H1 (cell line): ENCODE measurements around the gene NTRK2. TPM values are rescaled to one million over a fixed set of nuclear protein-coding genes. Genes with fewer than 3 reads are reported as not detected.
A peak's percentile ranks its signal among the peaks of the same experiment; 100 is the strongest.

ENCODE experiments used
- CHD1 ChIP-seq: IDR thresholded peaks from 2 replicates; pipeline ENCODE4 v1.6.1; 2012; ENCODE audit warnings: low read depth, low read length, improper control_type of control experiment
- EP300 ChIP-seq, 2 experiments: IDR thresholded peaks; 1 replicate in 1 of 2; 2 replicates in 1 of 2; pipeline ENCODE4 v1.6.1; 2011 to 2012; ENCODE audit warnings: low read depth in 2 of 2, low read length in 2 of 2, mild to moderate bottlenecking in 2 of 2, borderline replicate concordance in 1 of 2, inconsistent platforms in 1 of 2, moderate library complexity in 1 of 2
- JUND ChIP-seq: IDR thresholded peaks from 2 replicates; pipeline ENCODE4 v1.6.1; 2011; ENCODE audit warnings: mild to moderate bottlenecking, improper control_type of control experiment, low read length
- polyA plus RNA-seq, 7 experiments: library from polyadenylated mRNA; depleted of rRNA in 3 of 7; stranded (reverse) in 5 of 7; unstranded in 2 of 7; fragments of >200 nt in 5 of 7; fragments of 200-250 nt in 2 of 7; gene quantifications; 1 replicate in 5 of 7; 2 replicates in 1 of 7; 4 replicates in 1 of 7; pipeline versions ENCODE4 v1.2.1 to v1.2.3, GENCODE V29; 2011 to 2013; ENCODE audit warnings: missing spikeins in 2 of 7, mixed read lengths in 2 of 7
- total RNA-seq: library from RNA; stranded (reverse); fragmentation: NEBNext Ultra II Directional; extraction: Animal tissue kit (Norgen Biotek cat#: 25700); gene quantifications from 2 replicates; pipeline ENCODE4 v1.2.1, GENCODE V29; 2021

Gene NTRK2
- total and polyA plus RNA-seq, 2 of the 8 experiments (the other 6 are each of a cell fraction or from before 2014, with no cell fraction given) = 0.03 to 0.04 TPM

- TF ChIP-seq EP300 (IDR thresholded peaks at IDR 0.05; ENCODE audit: borderline replicate concordance in 1 of 2, low read depth in 2 of 2, low read length in 2 of 2) (peak in 1 of 2 experiments; percentile 46; a peak in 1 of 3 replicates), CHD1 (no peak), JUND (peak; percentile 90)
These were observed 193.3 kb downstream of the NTRK2 start (continued) for GRCh38 chr9:84862810-84863287.
